GM18870 (cell line): ENCODE measurements around the gene TMEM87A.

Source experiments
- ATAC-seq: cut with Tn5 transposase; IDR thresholded peaks from one replicate; pipeline ENCODE4 v1.9.1; 2021; ENCODE audit warnings: moderate library complexity; ENCODE audit not compliant: unreplicated experiment

TMEM87A gene

DNA sequence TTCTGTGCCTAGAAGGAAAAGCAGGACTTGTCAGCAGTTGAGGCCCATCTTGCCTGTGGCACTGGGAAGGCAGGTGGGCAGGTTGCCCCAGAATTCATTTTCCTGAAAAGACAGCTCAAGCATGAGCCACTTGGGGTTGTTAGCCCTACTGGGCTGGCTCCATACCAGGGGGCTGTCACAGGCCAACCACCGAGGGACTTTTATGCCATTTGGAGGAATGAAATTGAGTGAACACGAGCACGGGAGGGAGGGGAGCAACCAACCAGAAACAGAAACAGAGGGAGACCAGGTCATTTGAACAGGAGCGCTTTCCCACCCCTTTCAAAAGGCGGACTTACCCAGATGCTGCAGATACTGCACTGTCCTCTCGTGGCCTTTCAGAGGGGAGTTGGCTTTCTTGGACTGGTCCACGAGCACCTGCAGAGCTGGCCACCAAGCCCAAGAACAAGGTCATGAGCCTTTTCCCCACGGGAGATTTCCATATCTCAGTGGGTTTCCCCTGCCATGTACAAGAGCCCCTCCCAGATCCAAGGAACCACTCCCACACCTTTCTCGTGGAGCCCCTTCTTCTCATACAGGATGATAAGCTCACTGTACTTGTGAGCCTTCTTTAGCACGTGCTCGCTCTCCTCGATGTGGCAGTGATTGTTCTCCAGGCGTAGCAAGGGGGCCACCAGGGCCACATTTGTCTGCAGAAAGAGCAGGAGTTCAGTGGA lies 106.8 kb downstream of the TMEM87A start:
- no peak for ATAC-seq

DNA sequence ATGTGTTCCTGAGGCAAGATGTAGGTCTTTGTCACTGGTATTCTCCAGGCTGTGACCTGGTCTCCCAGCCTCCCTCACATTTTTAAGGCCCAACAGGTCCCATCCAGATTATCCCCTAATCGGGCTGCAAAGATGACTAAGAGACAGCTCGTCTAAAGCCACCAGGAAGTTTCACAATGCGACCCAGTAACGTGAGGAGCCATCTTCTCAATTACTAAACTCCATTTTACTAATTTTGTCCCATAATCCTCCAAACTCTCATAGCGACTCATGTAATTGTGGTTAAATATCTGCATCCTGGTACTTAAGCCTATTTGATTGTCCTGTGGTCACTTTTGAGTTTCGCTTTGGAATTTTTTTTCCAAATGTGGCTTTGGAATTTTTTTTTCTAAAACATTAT lies 108.1 kb downstream of the TMEM87A start:
- no peak for ATAC-seq

- ATAC-seq: no peak
These were observed 109.2 kb downstream of the TMEM87A start for GRCh38 chr15:42163947-42164550.

DNA sequence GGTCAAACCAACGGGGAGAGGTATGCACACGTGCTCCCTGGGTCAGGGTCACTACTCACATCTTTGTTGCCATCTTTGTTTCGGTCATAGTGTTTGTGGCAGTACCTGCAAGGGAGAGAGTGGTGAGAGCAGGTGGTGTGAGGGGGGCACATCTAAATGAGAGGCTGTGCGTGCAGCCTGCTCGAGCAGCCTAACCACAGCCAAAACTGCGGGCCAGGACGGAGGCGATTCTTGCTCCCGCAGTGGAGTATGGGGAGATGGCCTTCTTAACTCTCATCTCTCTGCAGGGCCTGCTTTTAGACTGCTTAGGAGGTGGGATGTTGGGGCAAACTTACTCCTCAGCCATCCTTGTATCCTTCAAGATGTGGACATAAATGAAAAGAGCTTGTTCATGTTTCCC lies 109.9 kb downstream of the TMEM87A start:
- ATAC-seq: no peak
